Measurements from ENCODE around the gene RHBDL1. TPM values are rescaled to one million over a fixed set of nuclear protein-coding genes. Genes with fewer than 3 reads are reported as not detected.

Gene RHBDL1
- total and polyA plus RNA-seq, 2 experiments from 2014 or later: 8.4 to 10.1 TPM

DNA sequence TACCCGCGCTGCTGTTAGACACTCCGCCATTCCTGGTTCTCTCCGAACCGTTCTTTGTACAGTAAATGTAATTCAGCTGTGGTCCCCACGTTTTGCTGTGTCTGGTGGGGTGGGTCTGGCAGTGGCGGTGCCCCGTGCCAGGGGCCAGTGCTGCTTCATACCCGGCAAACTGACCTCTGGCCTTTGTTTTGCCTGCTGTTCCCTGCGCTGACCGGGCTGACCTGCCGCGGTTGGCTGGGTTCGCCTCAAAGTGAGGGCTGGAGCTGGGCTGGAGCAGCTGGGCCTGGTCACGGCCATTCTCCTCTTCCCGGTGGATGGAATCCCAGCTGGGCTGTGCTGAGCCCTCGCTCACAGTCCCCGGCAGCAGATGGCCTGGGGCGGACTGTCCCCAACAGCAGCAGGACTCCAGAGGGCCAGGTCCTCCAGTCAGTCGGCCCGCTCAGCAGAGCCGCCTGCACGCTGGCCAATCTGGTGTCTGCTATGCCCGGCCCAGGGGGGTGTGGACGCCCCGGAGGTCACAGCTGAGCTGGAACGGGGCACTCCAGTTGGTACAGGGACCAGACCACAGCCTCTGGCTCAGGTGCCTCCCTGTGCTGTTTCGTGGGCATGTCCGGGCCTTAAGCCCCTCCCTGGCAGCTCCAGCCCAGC lies 46.2 kb upstream of the RHBDL1 start:
- no peak for ATAC-seq

More for the DNA sequence above, 46.2 kb upstream of the RHBDL1 start:
- H3K79me2 ChIP-seq (replicated peaks; ENCODE audit: insufficient read depth): no peaks in the 10 kb centered on the region
- no peak overlapping the region for H2AFZ ChIP-seq
- no peak overlapping the region for H3K4me3 ChIP-seq
- Mint-ChIP-seq H3K4me1 (peaks cover 17% of the 10 kb centered on the region), H3K27ac (peak overlapping the region; percentile 77), H3K9me3 (no peaks in the 10 kb centered on the region), H3K27me3 (ENCODE audit: insufficient read depth, low read depth, poor library complexity) (peaks cover 16% of the 10 kb centered on the region), H3K4me3 (no peak overlapping the region), H3K36me3 (ENCODE audit: low read depth) (no peaks in the 10 kb centered on the region; the same call in 2 of the 3 replicates)
- H3K27ac ChIP-seq (ENCODE audit: low read depth): no peak overlapping the region
- peaks cover 13% of the 10 kb centered on the region for H3K4me1 ChIP-seq (ENCODE audit: insufficient read depth)
- no peaks in the 10 kb centered on the region for H3K9me2 ChIP-seq (ENCODE audit: insufficient read depth)
- H3K36me3 ChIP-seq (ENCODE audit: insufficient read depth): no peaks in the 10 kb centered on the region
- TF ChIP-seq, protein P1, sequence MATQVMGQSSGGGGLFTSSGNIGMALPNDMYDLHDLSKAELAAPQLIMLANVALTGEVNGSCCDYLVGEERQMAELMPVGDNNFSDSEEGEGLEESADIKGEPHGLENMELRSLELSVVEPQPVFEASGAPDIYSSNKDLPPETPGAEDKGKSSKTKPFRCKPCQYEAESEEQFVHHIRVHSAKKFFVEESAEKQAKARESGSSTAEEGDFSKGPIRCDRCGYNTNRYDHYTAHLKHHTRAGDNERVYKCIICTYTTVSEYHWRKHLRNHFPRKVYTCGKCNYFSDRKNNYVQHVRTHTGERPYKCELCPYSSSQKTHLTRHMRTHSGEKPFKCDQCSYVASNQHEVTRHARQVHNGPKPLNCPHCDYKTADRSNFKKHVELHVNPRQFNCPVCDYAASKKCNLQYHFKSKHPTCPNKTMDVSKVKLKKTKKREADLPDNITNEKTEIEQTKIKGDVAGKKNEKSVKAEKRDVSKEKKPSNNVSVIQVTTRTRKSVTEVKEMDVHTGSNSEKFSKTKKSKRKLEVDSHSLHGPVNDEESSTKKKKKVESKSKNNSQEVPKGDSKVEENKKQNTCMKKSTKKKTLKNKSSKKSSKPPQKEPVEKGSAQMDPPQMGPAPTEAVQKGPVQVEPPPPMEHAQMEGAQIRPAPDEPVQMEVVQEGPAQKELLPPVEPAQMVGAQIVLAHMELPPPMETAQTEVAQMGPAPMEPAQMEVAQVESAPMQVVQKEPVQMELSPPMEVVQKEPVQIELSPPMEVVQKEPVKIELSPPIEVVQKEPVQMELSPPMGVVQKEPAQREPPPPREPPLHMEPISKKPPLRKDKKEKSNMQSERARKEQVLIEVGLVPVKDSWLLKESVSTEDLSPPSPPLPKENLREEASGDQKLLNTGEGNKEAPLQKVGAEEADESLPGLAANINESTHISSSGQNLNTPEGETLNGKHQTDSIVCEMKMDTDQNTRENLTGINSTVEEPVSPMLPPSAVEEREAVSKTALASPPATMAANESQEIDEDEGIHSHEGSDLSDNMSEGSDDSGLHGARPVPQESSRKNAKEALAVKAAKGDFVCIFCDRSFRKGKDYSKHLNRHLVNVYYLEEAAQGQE (IDR thresholded peaks at IDR 0.05; ENCODE audit: unreplicated experiment): no peak
- TF ChIP-seq POLR2AphosphoS5 (IDR thresholded peaks at IDR 0.05; ENCODE audit: low read depth) (no peak), ZNF331 (CRISPR knock-in tag; IDR thresholded peaks at IDR 0.05; ENCODE audit: low read depth) (no peak), CREB1 (CRISPR knock-in tag; IDR thresholded peaks at IDR 0.05; ENCODE audit: low read depth) (no peak), EZH2 (IDR thresholded peaks at IDR 0.05; ENCODE audit: low read depth, unreplicated experiment) (no peak), EZH2phosphoT487 (IDR thresholded peaks at IDR 0.05; ENCODE audit: unreplicated experiment) (no peak), ZNF114 (CRISPR knock-in tag; IDR thresholded peaks at IDR 0.05) (no peak), STAT1 (IDR thresholded peaks at IDR 0.05; ENCODE audit: unreplicated experiment) (no peak), NANOG (IDR thresholded peaks at IDR 0.05; ENCODE audit: borderline replicate concordance) (no peak), JUNB (IDR thresholded peaks at IDR 0.05; ENCODE audit: unreplicated experiment) (no peak)
- TF ChIP-seq, protein P2, sequence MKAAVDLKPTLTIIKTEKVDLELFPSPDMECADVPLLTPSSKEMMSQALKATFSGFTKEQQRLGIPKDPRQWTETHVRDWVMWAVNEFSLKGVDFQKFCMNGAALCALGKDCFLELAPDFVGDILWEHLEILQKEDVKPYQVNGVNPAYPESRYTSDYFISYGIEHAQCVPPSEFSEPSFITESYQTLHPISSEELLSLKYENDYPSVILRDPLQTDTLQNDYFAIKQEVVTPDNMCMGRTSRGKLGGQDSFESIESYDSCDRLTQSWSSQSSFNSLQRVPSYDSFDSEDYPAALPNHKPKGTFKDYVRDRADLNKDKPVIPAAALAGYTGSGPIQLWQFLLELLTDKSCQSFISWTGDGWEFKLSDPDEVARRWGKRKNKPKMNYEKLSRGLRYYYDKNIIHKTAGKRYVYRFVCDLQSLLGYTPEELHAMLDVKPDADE (IDR thresholded peaks at IDR 0.05): no peak
- TF ChIP-seq, protein P3, sequence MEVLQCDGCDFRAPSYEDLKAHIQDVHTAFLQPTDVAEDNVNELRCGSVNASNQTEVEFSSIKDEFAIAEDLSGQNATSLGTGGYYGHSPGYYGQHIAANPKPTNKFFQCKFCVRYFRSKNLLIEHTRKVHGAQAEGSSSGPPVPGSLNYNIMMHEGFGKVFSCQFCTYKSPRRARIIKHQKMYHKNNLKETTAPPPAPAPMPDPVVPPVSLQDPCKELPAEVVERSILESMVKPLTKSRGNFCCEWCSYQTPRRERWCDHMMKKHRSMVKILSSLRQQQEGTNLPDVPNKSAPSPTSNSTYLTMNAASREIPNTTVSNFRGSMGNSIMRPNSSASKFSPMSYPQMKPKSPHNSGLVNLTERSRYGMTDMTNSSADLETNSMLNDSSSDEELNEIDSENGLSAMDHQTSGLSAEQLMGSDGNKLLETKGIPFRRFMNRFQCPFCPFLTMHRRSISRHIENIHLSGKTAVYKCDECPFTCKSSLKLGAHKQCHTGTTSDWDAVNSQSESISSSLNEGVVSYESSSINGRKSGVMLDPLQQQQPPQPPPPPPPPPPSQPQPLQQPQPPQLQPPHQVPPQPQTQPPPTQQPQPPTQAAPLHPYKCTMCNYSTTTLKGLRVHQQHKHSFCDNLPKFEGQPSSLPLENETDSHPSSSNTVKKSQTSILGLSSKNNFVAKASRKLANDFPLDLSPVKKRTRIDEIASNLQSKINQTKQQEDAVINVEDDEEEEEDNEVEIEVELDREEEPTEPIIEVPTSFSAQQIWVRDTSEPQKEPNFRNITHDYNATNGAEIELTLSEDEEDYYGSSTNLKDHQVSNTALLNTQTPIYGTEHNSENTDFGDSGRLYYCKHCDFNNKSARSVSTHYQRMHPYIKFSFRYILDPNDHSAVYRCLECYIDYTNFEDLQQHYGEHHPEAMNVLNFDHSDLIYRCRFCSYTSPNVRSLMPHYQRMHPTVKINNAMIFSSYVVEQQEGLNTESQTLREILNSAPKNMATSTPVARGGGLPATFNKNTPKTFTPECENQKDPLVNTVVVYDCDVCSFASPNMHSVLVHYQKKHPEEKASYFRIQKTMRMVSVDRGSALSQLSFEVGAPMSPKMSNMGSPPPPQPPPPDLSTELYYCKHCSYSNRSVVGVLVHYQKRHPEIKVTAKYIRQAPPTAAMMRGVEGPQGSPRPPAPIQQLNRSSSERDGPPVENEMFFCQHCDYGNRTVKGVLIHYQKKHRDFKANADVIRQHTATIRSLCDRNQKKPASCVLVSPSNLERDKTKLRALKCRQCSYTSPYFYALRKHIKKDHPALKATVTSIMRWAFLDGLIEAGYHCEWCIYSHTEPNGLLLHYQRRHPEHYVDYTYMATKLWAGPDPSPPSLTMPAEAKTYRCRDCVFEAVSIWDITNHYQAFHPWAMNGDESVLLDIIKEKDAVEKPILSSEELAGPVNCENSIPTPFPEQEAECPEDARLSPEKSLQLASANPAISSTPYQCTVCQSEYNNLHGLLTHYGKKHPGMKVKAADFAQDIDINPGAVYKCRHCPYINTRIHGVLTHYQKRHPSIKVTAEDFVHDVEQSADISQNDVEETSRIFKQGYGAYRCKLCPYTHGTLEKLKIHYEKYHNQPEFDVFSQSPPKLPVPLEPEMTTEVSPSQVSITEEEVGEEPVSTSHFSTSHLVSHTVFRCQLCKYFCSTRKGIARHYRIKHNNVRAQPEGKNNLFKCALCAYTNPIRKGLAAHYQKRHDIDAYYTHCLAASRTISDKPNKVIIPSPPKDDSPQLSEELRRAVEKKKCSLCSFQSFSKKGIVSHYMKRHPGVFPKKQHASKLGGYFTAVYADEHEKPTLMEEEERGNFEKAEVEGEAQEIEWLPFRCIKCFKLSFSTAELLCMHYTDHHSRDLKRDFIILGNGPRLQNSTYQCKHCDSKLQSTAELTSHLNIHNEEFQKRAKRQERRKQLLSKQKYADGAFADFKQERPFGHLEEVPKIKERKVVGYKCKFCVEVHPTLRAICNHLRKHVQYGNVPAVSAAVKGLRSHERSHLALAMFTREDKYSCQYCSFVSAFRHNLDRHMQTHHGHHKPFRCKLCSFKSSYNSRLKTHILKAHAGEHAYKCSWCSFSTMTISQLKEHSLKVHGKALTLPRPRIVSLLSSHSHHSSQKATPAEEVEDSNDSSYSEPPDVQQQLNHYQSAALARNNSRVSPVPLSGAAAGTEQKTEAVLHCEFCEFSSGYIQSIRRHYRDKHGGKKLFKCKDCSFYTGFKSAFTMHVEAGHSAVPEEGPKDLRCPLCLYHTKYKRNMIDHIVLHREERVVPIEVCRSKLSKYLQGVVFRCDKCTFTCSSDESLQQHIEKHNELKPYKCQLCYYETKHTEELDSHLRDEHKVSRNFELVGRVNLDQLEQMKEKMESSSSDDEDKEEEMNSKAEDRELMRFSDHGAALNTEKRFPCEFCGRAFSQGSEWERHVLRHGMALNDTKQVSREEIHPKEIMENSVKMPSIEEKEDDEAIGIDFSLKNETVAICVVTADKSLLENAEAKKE (CRISPR knock-in tag; IDR thresholded peaks at IDR 0.05): no peak
- TF ChIP-seq, protein P4, sequence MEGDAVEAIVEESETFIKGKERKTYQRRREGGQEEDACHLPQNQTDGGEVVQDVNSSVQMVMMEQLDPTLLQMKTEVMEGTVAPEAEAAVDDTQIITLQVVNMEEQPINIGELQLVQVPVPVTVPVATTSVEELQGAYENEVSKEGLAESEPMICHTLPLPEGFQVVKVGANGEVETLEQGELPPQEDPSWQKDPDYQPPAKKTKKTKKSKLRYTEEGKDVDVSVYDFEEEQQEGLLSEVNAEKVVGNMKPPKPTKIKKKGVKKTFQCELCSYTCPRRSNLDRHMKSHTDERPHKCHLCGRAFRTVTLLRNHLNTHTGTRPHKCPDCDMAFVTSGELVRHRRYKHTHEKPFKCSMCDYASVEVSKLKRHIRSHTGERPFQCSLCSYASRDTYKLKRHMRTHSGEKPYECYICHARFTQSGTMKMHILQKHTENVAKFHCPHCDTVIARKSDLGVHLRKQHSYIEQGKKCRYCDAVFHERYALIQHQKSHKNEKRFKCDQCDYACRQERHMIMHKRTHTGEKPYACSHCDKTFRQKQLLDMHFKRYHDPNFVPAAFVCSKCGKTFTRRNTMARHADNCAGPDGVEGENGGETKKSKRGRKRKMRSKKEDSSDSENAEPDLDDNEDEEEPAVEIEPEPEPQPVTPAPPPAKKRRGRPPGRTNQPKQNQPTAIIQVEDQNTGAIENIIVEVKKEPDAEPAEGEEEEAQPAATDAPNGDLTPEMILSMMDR (conservative IDR thresholded peaks at IDR 0.05; ENCODE audit: low read depth in 2 of 2): no peak
- no peaks in the 10 kb centered on the region for H3K27me3 ChIP-seq (ENCODE audit: insufficient read depth)
- no peak for DNase-seq (ENCODE audit: low spot score)
- H4K20me1 ChIP-seq (replicated peaks; ENCODE audit: insufficient read depth): 0 out of 2 replicates have a peak, but pooled peaks cover 4% of the 10 kb centered on the region
- 0 out of 2 replicates have a peak, but pooled peaks cover 1% of the 10 kb centered on the region for H3F3A ChIP-seq (replicated peaks; ENCODE audit: low read depth)
- peak overlapping the region; percentile 74; the same call in 1 of the 2 replicates for H3K4me2 ChIP-seq
